HCEC 1CT (cell line): ENCODE results near the gene MARCHF10.

Experiments used
- DNase-seq: peaks from one replicate; pipeline ENCODE4 v3.0.0-alpha.2; 2017

The MARCHF10 gene

GRCh38 chr17:62749926-62750325 lies 58.2 kb downstream of the MARCHF10 start:
- no peak for DNase-seq

- no peak for DNase-seq
These were observed 61.2 kb downstream of the MARCHF10 start for GRCh38 chr17:62746941-62747340.

- DNase-seq: no peak
These were observed 62.3 kb downstream of the MARCHF10 start for GRCh38 chr17:62745806-62746205.

GRCh38 chr17:62744259-62744658 lies 63.9 kb downstream of the MARCHF10 start:
- DNase-seq: no peak

GRCh38 chr17:62741290-62741689 lies 66.8 kb downstream of the MARCHF10 start:
- no peak for DNase-seq

GRCh38 chr17:62739645-62740388 lies 68.3 kb downstream of the MARCHF10 start:
- no peak for DNase-seq

GRCh38 chr17:62738281-62738680 lies 69.8 kb downstream of the MARCHF10 start:
- DNase-seq: no peak

- DNase-seq: no peak
These were observed 70.6 kb downstream of the MARCHF10 start for GRCh38 chr17:62737513-62737912.

- DNase-seq: no peak
These were observed 73.0 kb downstream of the MARCHF10 start for GRCh38 chr17:62735044-62735651.

- no peak for DNase-seq
These were observed 76.0 kb downstream of the MARCHF10 start for GRCh38 chr17:62732125-62732524.

- DNase-seq: no peak
These were observed 80.0 kb downstream of the MARCHF10 start for GRCh38 chr17:62727916-62728672.

GRCh38 chr17:62725791-62726249 lies 82.3 kb downstream of the MARCHF10 start:
- no peak for DNase-seq

- DNase-seq: no peak
These were observed 83.5 kb downstream of the MARCHF10 start for GRCh38 chr17:62724398-62725146.

GRCh38 chr17:62723842-62724241 lies 84.3 kb downstream of the MARCHF10 start:
- no peak for DNase-seq

- DNase-seq: no peak
These were observed 85.5 kb downstream of the MARCHF10 start for GRCh38 chr17:62722625-62723024.

GRCh38 chr17:62720126-62720850 lies 87.8 kb downstream of the MARCHF10 start:
- DNase-seq: peak; percentile 22

- no peak for DNase-seq
These were observed 88.5 kb downstream of the MARCHF10 start for GRCh38 chr17:62719586-62719985.

- no peak for DNase-seq
These were observed 89.7 kb downstream of the MARCHF10 start for GRCh38 chr17:62718429-62718828.

GRCh38 chr17:62717889-62718288 lies 90.2 kb downstream of the MARCHF10 start:
- no peak for DNase-seq

- DNase-seq: no peak
These were observed 90.6 kb downstream of the MARCHF10 start for GRCh38 chr17:62717589-62717855.

GRCh38 chr17:62716834-62717588 lies 91.1 kb downstream of the MARCHF10 start:
- no peak for DNase-seq

GRCh38 chr17:62715882-62716390 lies 92.2 kb downstream of the MARCHF10 start:
- no peak for DNase-seq
